GM12801 (cell line): ENCODE measurements around the gene DCTN3.

ENCODE experiments used
- CTCF ChIP-seq: IDR thresholded peaks from one replicate; pipeline ENCODE4 v1.5.1; 2011; ENCODE audit warnings: control low read depth; ENCODE audit not compliant: insufficient read length; ENCODE audit errors: extremely low read depth

Gene DCTN3

GRCh38 chr9:34644766-34645314 lies 24.5 kb upstream of the DCTN3 start:
- TF ChIP-seq CTCF = no peak

GRCh38 chr9:34642679-34643078 lies 22.4 kb upstream of the DCTN3 start:
- no peak for TF ChIP-seq CTCF

GRCh38 chr9:34638138-34638445 lies 17.8 kb upstream of the DCTN3 start:
- no peak for TF ChIP-seq CTCF

- no peak for TF ChIP-seq CTCF
These were observed 17.3 kb upstream of the DCTN3 start, which contains the start of gene SIGMAR1 for GRCh38 chr9:34637356-34638137. Gene SIGMAR1, minus strand, starts transcription at chr9:34637787. Its CDS starts 90 bp downstream, at chr9:34637697.

- no peak for TF ChIP-seq CTCF
These were observed 16.6 kb upstream of the DCTN3 start for GRCh38 chr9:34636791-34637355.

- TF ChIP-seq CTCF = no peak
These were observed 15.3 kb upstream of the DCTN3 start for GRCh38 chr9:34635556-34635955.

GRCh38 chr9:34634551-34635248 lies 14.4 kb upstream of the DCTN3 start:
- no peak for TF ChIP-seq CTCF
